Mesodermal cell (in vitro differentiated cells): ENCODE results near the gene TAP2.

Experiments
- H3K27ac ChIP-seq: 2 replicates; pipeline ENCODE4 v1.7.0; 2013; ENCODE audit warnings: mild to moderate bottlenecking, low read depth, low read length, moderate library complexity; ENCODE audit not compliant: severe bottlenecking
- H3K36me3 ChIP-seq: 2 replicates; pipeline ENCODE4 v1.7.1; 2013; ENCODE audit warnings: mild to moderate bottlenecking, low read length, moderate library complexity; ENCODE audit not compliant: control insufficient read depth, insufficient read depth
- H3K4me1 ChIP-seq: one replicate; pipeline ENCODE4 v1.7.1; 2013; ENCODE audit warnings: mild to moderate bottlenecking, low read length; ENCODE audit not compliant: insufficient read depth, control insufficient read depth, poor library complexity, severe bottlenecking
- H3K4me3 ChIP-seq: 2 replicates; pipeline ENCODE4 v1.7.0; 2013; ENCODE audit warnings: low read length, control low read depth, mild to moderate bottlenecking; ENCODE audit not compliant: insufficient read depth, poor library complexity, severe bottlenecking; ENCODE audit errors: extremely low read depth
- H3K9me3 ChIP-seq: 2 replicates; pipeline ENCODE4 v1.7.1; 2013; ENCODE audit warnings: mild to moderate bottlenecking, low read length, moderate library complexity; ENCODE audit not compliant: control insufficient read depth
- WGBS, 2 experiments: methylation state at CpG; one replicate each; pipeline ENCODE4 v1.1.5; 2013; ENCODE audit warnings: missing lambda C conversion rate in 2 of 2; ENCODE audit not compliant: insufficient coverage in 2 of 2; 5-methylcytosine and 5-hydroxymethylcytosine counted together

The TAP2 gene

GRCh38 chr6:32868257-32868788, 29.8 kb upstream of the TAP2 start:
- WGBS, 2 experiments: 0% methylated on average over 2 to 3 of the region's 5 CpGs
- H3K9me3 ChIP-seq: no peaks in the 10 kb centered on the region
- no peak overlapping the region for H3K27ac ChIP-seq
- no peak overlapping the region for H3K4me3 ChIP-seq
- H3K36me3 ChIP-seq: no peaks in the 10 kb centered on the region
- H3K4me1 ChIP-seq: no peaks in the 10 kb centered on the region

GRCh38 chr6:32867554-32868256, 29.2 kb upstream of the TAP2 start:
- Histone ChIP-seq H3K9me3 (no peaks in the 10 kb centered on the region), H3K27ac (no peak overlapping the region), H3K36me3 (no peaks in the 10 kb centered on the region), H3K4me1 (no peaks in the 10 kb centered on the region), H3K4me3 (no peak overlapping the region)
- WGBS, 2 experiments: 52 to 73% methylated on average over 3 of the region's 8 CpGs

- Histone ChIP-seq H3K4me3 (no peak overlapping the region), H3K36me3 (no peaks in the 10 kb centered on the region), H3K27ac (no peak overlapping the region), H3K9me3 (no peaks in the 10 kb centered on the region), H3K4me1 (no peaks in the 10 kb centered on the region)
- 57 to 76% methylated on average over 2 of the region's 3 CpGs for WGBS, 2 experiments
Observed at GRCh38 chr6:32867022-32867477, 28.5 kb upstream of the TAP2 start.

GRCh38 chr6:32865724-32866443, 27.3 kb upstream of the TAP2 start:
- Histone ChIP-seq H3K27ac (no peak overlapping the region), H3K4me1 (no peaks in the 10 kb centered on the region), H3K9me3 (no peaks in the 10 kb centered on the region), H3K36me3 (no peaks in the 10 kb centered on the region), H3K4me3 (no peak overlapping the region)
- 72 to 77% methylated on average over 5 to 6 of the region's 10 CpGs for WGBS, 2 experiments

GRCh38 chr6:32862725-32863124, 24.2 kb upstream of the TAP2 start:
- H3K36me3 ChIP-seq: no peaks in the 10 kb centered on the region
- no peak overlapping the region for H3K4me3 ChIP-seq
- no peak overlapping the region for H3K27ac ChIP-seq
- WGBS, 2 experiments: no CpG with 5 or more reads among the region's 3 CpGs
- H3K9me3 ChIP-seq: no peaks in the 10 kb centered on the region
- no peaks in the 10 kb centered on the region for H3K4me1 ChIP-seq

- Histone ChIP-seq H3K9me3 (no peaks in the 10 kb centered on the region), H3K36me3 (no peaks in the 10 kb centered on the region), H3K27ac (no peak overlapping the region), H3K4me1 (no peaks in the 10 kb centered on the region), H3K4me3 (no peak overlapping the region)
- WGBS, 2 experiments: no CpG with 5 or more reads among the region's 1 CpG
Observed at GRCh38 chr6:32860674-32861073, 22.1 kb upstream of the TAP2 start.

- H3K27ac ChIP-seq: no peak overlapping the region
- peaks cover 5% of the 10 kb centered on the region for H3K4me1 ChIP-seq
- no peaks in the 10 kb centered on the region for H3K36me3 ChIP-seq
- no peak overlapping the region for H3K4me3 ChIP-seq
- no peaks in the 10 kb centered on the region for H3K9me3 ChIP-seq
- 70 to 87% methylated on average over 5 of the region's 5 CpGs for WGBS, 2 experiments
Observed at GRCh38 chr6:32858194-32858593, 19.7 kb upstream of the TAP2 start.

GRCh38 chr6:32857156-32857891, 18.8 kb upstream of the TAP2 start:
- WGBS, 2 experiments: 80 to 93% methylated on average over 1 to 9 of the region's 14 CpGs

GRCh38 chr6:32855467-32856174, 17.1 kb upstream of the TAP2 start:
- WGBS, 2 experiments: 88 to 90% methylated on average over 2 to 3 of the region's 8 CpGs
- no peaks in the 10 kb centered on the region for H3K9me3 ChIP-seq

More at GRCh38 chr6:32857156-32857891, 18.8 kb upstream of the TAP2 start:
- Histone ChIP-seq H3K4me1 (peaks cover 5% of the 10 kb centered on the region), H3K27ac (no peak overlapping the region), H3K9me3 (no peaks in the 10 kb centered on the region), H3K36me3 (no peaks in the 10 kb centered on the region), H3K4me3 (no peak overlapping the region)

More at GRCh38 chr6:32855467-32856174, 17.1 kb upstream of the TAP2 start:
- Histone ChIP-seq H3K4me3 (no peak overlapping the region), H3K4me1 (peaks cover 5% of the 10 kb centered on the region), H3K27ac (no peak overlapping the region), H3K36me3 (no peaks in the 10 kb centered on the region)
